Adipocyte (in vitro differentiated cells): ENCODE data around the gene SVEP1.
"Not testable (repeated sequence)": the region's sequence is repeated elsewhere in the genome, so short reads cannot be mapped to it uniquely, and the experiment has no call there.

ENCODE experiments used
- DNase-seq: peaks from one replicate; pipeline ENCODE4 v3.0.0-alpha.2; 2015; ENCODE audit warnings: low read depth
- H3K27me3 ChIP-seq: replicated peaks from 2 replicates; pipeline ENCODE4 v1.7.0; 2013; ENCODE audit warnings: mild to moderate bottlenecking, low read length, moderate library complexity; ENCODE audit not compliant: control insufficient read depth, insufficient read depth
- H3K36me3 ChIP-seq: 2 replicates; pipeline ENCODE4 v1.7.0; 2013; ENCODE audit warnings: low read length, mild to moderate bottlenecking, moderate library complexity; ENCODE audit not compliant: control insufficient read depth, insufficient read depth, severe bottlenecking
- H3K4me1 ChIP-seq: 2 replicates; pipeline ENCODE4 v1.7.0; 2013; ENCODE audit warnings: mild to moderate bottlenecking, low read length, moderate library complexity; ENCODE audit not compliant: control insufficient read depth, insufficient read depth
- H3K4me3 ChIP-seq: 2 replicates; pipeline ENCODE4 v1.7.0; 2013; ENCODE audit warnings: mild to moderate bottlenecking, low read length, moderate library complexity
- H3K9ac ChIP-seq: 2 replicates; pipeline ENCODE4 v1.7.0; 2013; ENCODE audit warnings: mild to moderate bottlenecking, low read length, moderate library complexity
- H3K9me3 ChIP-seq: 2 replicates; pipeline ENCODE4 v1.7.0; 2013; ENCODE audit warnings: mild to moderate bottlenecking, low read length, moderate library complexity; ENCODE audit not compliant: control insufficient read depth

SVEP1 gene

DNA sequence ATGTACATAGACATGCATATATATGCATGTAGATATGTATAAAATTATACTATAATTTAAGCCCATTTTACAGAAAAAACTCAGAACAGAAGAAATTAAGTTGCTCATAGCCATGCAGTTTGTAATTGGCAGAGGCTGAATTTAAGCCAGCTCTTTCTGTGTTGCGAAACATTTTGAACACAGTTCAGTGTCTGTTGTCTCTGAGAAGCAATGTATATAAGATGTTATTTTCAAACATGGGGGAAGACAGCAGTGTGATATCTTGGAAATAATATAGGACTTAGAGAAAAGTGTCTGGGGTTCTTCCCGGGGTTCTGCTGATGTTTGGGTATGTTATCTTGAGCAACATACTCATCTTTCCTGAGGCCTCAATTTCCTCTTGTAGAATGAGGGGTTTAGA lies 37.6 kb downstream of the SVEP1 start:
- H3K9ac ChIP-seq = peak overlapping the region; percentile 22
- DNase-seq = peak; percentile 34
- H3K27me3 ChIP-seq = no peaks in the 10 kb centered on the region
- no peak overlapping the region for H3K4me3 ChIP-seq
- no peaks in the 10 kb centered on the region for H3K9me3 ChIP-seq
- peaks cover 48% of the 10 kb centered on the region for H3K36me3 ChIP-seq
- peaks cover 77% of the 10 kb centered on the region for H3K4me1 ChIP-seq

DNA sequence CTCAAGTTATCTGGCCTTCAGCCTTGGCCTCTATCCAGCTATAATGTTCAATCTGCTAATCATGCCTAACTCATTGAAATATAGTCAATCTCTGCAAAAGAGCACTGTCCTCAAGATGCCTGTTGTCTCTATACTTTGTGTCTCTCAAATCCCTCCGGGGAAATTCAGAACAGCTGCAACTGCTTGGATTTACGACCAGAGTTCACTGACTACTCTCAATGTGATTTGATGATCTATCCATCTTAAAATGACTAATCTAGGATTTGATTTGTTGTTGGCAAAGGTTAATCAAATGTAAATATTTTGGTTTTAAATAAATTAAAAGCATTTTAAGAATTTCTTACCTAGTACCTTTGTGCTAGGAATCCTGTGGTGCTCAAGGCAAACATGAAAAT lies 40.9 kb downstream of the SVEP1 start:
- Histone ChIP-seq H3K4me1 (peaks cover 62% of the 10 kb centered on the region), H3K36me3 (peaks cover 49% of the 10 kb centered on the region), H3K27me3 (no peaks in the 10 kb centered on the region), H3K9ac (peak overlapping the region; percentile 48), H3K4me3 (peak overlapping the region; percentile 26), H3K9me3 (peaks cover 6% of the 10 kb centered on the region)
- no peak for DNase-seq

DNA sequence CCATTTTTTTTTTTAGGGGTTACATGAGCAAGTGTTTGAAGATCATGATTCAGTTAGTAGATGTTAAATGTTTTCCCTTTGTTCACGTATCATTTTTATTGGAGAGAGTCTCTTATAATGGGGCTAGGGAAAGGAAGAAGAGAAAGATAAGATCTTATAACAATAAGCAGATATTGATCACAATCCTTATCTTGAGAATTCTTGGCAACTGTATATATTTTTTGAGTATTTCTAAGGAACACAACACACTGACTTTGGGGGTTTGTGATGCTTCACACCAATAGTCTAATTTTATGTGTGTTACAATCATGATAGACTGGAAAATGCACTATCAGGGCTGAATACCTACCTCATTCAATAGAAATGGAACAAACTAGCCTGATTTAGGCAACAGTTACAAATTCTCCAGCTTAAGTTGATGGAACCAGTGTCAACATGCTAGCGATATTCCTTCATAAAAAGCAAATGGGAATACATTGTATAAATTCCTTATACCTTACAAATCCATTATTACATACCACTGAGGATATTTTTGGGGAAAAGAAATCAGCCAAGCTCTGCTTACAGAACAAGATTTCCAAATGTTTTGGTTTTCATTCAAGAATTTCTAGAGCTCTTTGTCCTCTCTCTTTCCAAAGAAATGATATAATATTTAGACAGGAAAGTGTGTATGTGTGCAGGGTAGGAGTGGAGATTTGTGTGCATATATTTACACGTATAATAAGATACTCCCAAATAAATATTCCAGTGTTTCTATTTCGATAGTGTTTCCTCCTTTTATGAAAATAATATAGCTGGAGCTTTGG lies 41.5 kb downstream of the SVEP1 start:
- Histone ChIP-seq H3K9ac (peak overlapping the region; percentile 80), H3K4me1 (peaks cover 56% of the 10 kb centered on the region), H3K36me3 (peaks cover 49% of the 10 kb centered on the region), H3K27me3 (no peaks in the 10 kb centered on the region), H3K4me3 (peak overlapping the region; percentile 40), H3K9me3 (peaks cover 6% of the 10 kb centered on the region)
- DNase-seq = peak; percentile 83

DNA sequence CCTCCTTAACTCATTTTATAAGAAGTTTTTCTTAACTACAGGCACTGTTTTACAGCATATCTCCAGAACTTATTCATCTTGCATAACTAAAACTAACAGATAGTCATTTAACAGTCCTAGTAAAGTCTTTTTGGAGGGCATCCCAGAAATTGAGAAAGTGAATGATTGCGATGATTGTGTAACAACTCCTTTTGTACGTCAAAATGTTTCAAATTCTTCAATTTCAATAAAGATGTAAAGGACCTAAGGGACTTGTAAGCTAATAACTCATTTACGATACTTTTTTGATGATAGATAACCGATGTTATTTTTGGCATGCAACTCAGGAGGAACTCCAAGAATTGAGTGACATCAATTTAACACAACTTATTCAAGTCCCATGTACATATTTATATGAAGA lies 42.7 kb downstream of the SVEP1 start:
- peaks cover 50% of the 10 kb centered on the region for H3K4me1 ChIP-seq
- H3K4me3 ChIP-seq = peak overlapping the region; percentile 36
- peak overlapping the region; percentile 80 for H3K9ac ChIP-seq
- H3K27me3 ChIP-seq = no peaks in the 10 kb centered on the region
- H3K9me3 ChIP-seq = peaks cover 6% of the 10 kb centered on the region
- peaks cover 44% of the 10 kb centered on the region for H3K36me3 ChIP-seq
- DNase-seq = peak; percentile 85

DNA sequence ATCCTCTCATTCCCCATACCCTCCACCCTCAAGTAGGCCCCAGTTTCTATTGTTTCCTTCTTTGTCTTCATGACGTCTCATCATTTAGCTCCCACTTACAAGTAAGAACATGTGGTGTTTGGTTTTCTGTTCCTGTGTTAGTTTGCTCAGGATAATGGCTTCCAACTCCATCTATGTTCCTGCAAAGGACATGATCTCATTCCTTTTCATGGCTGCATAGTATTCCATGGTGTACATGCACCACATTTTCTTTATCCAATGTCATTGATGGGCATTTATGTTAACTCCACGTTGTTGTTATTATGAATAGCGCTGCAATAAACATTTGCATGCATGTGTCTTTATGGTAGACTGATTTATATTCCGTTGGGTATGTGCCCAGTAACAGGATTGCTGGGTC lies 45.4 kb downstream of the SVEP1 start:
- not testable (repeated sequence) for DNase-seq, H3K9me3 ChIP-seq, H3K4me3 ChIP-seq, H3K9ac ChIP-seq, H3K27me3 ChIP-seq
- peaks cover 36% of the 10 kb centered on the region for H3K4me1 ChIP-seq
- H3K36me3 ChIP-seq = peaks cover 60% of the 10 kb centered on the region

DNA sequence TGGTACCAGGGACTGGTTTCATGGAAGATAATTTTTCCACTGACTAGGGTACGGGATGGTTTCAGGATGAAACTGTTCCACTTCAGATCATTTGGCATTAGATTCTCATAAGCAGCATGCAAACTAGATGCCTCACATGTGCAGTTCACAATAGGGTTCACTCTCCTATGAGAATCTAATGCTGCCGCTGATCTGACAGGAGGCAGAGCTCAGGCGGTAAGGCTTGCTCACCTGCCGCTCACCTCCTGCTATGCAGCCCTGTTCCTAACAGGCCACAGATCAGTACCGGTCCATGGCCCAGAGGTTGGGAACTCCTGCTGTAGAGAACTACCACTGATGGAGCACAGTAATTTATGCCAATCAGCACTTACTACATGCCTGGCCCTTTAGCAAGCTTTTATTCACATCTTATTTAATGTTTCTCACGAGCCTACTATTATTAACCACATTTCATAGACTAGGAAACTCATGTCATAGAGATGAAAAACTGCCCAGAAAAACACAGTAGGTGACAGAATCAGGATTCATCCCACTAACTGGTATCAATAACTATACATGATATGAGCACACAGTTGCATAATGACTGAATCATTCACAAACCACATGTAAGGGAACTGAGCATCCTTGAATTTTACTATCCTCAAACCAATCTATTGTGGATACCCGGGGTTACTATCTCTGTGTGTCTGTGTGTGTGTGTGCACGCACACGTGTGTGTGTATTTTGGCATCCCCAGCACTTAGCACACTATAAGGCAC lies 46.5 kb downstream of the SVEP1 start:
- no peak for DNase-seq
- no peak overlapping the region for H3K4me3 ChIP-seq

DNA sequence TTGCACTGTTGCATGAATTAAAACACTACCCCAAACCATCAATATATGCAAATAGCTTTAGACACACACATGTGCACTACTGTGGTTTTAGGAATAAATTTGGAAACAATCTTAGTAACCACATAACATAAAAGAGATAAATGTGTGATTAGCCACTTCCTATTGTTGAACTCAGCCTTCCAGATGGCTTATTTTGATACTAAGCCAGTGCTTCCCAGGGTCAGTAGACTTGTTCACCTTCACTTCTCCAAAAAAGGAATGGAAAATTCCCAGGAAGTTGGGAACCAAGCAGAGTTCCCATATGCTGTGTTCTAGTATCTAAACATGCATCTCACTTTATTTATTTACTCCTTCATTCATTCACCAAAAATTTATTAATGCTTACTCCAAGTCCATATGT lies 47.8 kb downstream of the SVEP1 start:
- peaks cover 18% of the 10 kb centered on the region for H3K4me1 ChIP-seq
- H3K9ac ChIP-seq = no peak overlapping the region
- no peak overlapping the region for H3K4me3 ChIP-seq
- H3K27me3 ChIP-seq = no peaks in the 10 kb centered on the region
- peaks cover 6% of the 10 kb centered on the region for H3K9me3 ChIP-seq
- peaks cover 68% of the 10 kb centered on the region for H3K36me3 ChIP-seq
- DNase-seq = no peak

More for the DNA sequence above, 46.5 kb downstream of the SVEP1 start:
- H3K9ac ChIP-seq = no peak overlapping the region
- peaks cover 64% of the 10 kb centered on the region for H3K36me3 ChIP-seq
- peaks cover 27% of the 10 kb centered on the region for H3K4me1 ChIP-seq
- H3K9me3 ChIP-seq = peaks cover 6% of the 10 kb centered on the region
- no peaks in the 10 kb centered on the region for H3K27me3 ChIP-seq

DNA sequence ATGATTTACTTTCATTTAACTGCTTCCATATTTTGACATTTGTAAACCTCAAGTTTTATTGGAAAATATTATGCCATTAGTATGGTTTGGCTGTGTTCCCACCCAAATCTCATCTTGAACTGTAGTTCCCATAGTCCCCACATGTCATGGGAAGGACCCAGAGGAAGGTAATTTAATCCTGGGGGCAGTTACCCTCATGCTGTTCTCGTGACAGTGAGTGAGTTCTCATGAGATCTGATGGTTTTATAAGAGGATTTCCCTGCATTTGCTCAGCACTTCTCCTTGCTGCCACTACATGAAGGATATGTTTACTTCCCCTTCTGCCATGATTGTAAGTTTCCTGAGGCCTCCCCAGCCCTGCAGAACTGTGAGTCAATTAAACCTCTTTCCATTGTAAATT lies 48.3 kb downstream of the SVEP1 start:
- H3K4me1 ChIP-seq = peaks cover 19% of the 10 kb centered on the region
- H3K4me3 ChIP-seq, DNase-seq, H3K27me3 ChIP-seq, H3K9ac ChIP-seq, H3K9me3 ChIP-seq: not testable (repeated sequence)
- peaks cover 65% of the 10 kb centered on the region for H3K36me3 ChIP-seq

DNA sequence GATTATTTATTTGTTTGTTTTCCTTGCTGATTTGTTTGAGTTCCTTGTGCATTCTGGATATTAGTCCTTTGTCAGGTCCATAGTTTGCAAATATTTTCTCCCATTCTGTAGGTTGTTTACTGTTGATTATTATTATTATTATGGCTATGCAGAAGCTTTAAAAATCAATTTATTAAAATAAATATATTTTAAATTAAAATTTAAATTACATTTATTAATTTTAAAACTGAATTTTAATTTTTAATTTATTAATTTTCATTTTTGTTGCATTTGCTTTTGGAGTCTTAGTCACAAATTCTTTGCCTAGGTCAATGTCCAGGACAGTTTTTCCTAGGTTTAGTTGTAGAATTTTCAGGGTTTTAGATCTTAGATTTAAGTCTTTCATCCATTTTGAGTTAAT lies 50.9 kb downstream of the SVEP1 start:
- Histone ChIP-seq H3K4me3 (no peak overlapping the region), H3K27me3 (no peaks in the 10 kb centered on the region), H3K9ac (no peak overlapping the region), H3K4me1 (peaks cover 23% of the 10 kb centered on the region), H3K36me3 (peaks cover 47% of the 10 kb centered on the region), H3K9me3 (peaks cover 3% of the 10 kb centered on the region)
- no peak for DNase-seq

DNA sequence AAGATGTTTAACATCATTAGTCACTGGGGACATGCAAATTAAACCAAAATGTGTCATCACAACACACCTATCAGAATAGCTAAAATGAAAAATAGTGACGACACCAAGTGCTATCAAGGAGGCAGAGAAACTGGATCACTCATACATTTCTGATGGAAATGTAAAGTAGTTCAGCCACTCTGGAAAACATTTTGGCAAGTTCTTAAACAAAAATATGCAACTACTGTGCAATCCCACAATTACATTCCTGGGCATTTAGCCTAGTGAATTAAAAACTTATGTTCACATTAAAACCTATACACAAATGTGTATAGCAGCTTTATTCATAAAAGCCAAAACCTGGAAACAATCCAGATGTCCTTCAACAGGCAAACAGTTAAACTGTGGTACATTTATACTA lies 53.1 kb downstream of the SVEP1 start:
- Histone ChIP-seq H3K27me3 (no peaks in the 10 kb centered on the region), H3K4me3 (peak overlapping the region; percentile 13), H3K9ac (peak overlapping the region; percentile 8), H3K36me3 (peaks cover 36% of the 10 kb centered on the region), H3K9me3 (peaks cover 3% of the 10 kb centered on the region), H3K4me1 (peaks cover 31% of the 10 kb centered on the region)
- DNase-seq = peak; percentile 87

DNA sequence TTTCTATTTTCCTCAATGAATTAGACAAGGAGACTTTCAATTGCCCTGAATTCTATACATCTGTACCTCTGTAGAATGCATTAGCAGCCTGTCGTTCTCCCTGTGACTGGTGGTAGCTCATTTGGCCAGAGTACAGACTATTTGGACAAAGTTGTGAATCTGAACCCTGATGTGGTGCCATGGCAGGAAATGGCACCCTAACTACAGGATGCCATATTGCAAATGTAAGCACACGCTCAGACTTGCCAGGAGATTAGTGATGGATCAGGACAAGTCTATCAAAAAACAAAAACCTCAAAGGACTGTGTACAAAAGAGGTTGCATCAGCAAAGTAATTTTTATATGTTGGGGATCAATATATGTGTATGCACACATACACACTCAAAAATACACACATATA lies 58.3 kb downstream of the SVEP1 start:
- Histone ChIP-seq H3K27me3 (no peaks in the 10 kb centered on the region), H3K36me3 (peaks cover 18% of the 10 kb centered on the region), H3K9ac (peak overlapping the region; percentile 83), H3K4me1 (peaks cover 48% of the 10 kb centered on the region), H3K9me3 (peaks cover 3% of the 10 kb centered on the region), H3K4me3 (peak overlapping the region; percentile 49)
- no peak for DNase-seq
